T-helper 1 cell treated with Interleukin-12 subunit alpha and Interleukin-12 subunit beta and Interleukin-4 antibody, amounts not matched to agents 30 μg/mL and 1 μg/mL, for 36 hours (primary cell): ENCODE results near the gene PTBP3.

ENCODE experiments used
- H3K27ac Mint-ChIP-seq: one replicate; pipeline ENCODE4 v1.8.0; 2021; ENCODE audit warnings: mild to moderate bottlenecking, mixed read lengths
- H3K27me3 Mint-ChIP-seq: one replicate; pipeline ENCODE4 v1.8.0; 2021; ENCODE audit warnings: low read depth, mixed read lengths
- H3K36me3 Mint-ChIP-seq: one replicate; pipeline ENCODE4 v1.8.0; 2021; ENCODE audit warnings: low read depth, mixed read lengths
- H3K4me1 Mint-ChIP-seq: one replicate; pipeline ENCODE4 v1.8.0; 2021; ENCODE audit warnings: low read depth, mixed read lengths
- H3K4me3 Mint-ChIP-seq: one replicate; pipeline ENCODE4 v1.8.0; 2021; ENCODE audit warnings: mild to moderate bottlenecking, moderate library complexity, mixed read lengths
- H3K9me3 Mint-ChIP-seq: one replicate; pipeline ENCODE4 v1.8.0; 2021; ENCODE audit warnings: mixed read lengths

PTBP3 gene

GRCh38 chr9:112339886-112340285, 6.5 kb upstream of the PTBP3 start:
- Mint-ChIP-seq H3K9me3 (no peaks in the 10 kb centered on the region), H3K27me3 (no peaks in the 10 kb centered on the region), H3K4me1 (peaks cover 2% of the 10 kb centered on the region), H3K36me3 (no peaks in the 10 kb centered on the region), H3K27ac (no peak overlapping the region), H3K4me3 (no peak overlapping the region)

DNA sequence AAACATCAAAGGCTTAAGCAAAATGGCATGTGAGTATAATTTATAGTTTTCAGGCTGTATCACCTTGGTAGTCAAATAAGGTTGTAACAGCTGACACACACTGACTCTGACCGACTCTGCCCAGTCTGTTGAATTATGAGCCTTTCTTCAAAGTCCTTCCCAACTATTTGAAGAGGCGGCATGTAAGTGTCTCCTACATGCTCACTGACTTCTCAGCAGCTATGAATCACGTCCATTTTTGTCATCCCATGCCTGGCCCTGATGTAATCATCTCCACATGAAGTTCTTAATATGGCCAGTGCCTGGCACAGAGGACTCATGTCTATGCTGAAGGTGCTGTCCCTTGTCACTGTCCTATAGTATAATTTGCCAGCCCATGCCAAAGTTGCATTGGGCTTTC, 5.1 kb upstream of the PTBP3 start:
- no peaks in the 10 kb centered on the region for H3K27me3 Mint-ChIP-seq
- H3K36me3 Mint-ChIP-seq: no peaks in the 10 kb centered on the region
- no peaks in the 10 kb centered on the region for H3K9me3 Mint-ChIP-seq
- no peak overlapping the region for H3K4me3 Mint-ChIP-seq
- H3K4me1 Mint-ChIP-seq: peaks cover 5% of the 10 kb centered on the region
- no peak overlapping the region for H3K27ac Mint-ChIP-seq

- H3K4me3 Mint-ChIP-seq: no peak overlapping the region
- no peak overlapping the region for H3K27ac Mint-ChIP-seq
- H3K27me3 Mint-ChIP-seq: no peaks in the 10 kb centered on the region
- H3K36me3 Mint-ChIP-seq: peaks cover under 1% of the 10 kb centered on the region
- no peaks in the 10 kb centered on the region for H3K9me3 Mint-ChIP-seq
- H3K4me1 Mint-ChIP-seq: peaks cover 6% of the 10 kb centered on the region
Measured at GRCh38 chr9:112337547-112337946, 4.1 kb upstream of the PTBP3 start.

- Mint-ChIP-seq H3K4me1 (peaks cover 31% of the 10 kb centered on the region), H3K27me3 (no peaks in the 10 kb centered on the region), H3K36me3 (peaks cover 8% of the 10 kb centered on the region), H3K4me3 (peak overlapping the region; percentile 84), H3K9me3 (no peaks in the 10 kb centered on the region), H3K27ac (peak overlapping the region; percentile 96)
Measured at GRCh38 chr9:112334432-112334841, 1.0 kb upstream of the PTBP3 start.

- Mint-ChIP-seq H3K27me3 (no peaks in the 10 kb centered on the region), H3K4me1 (peaks cover 31% of the 10 kb centered on the region), H3K36me3 (peaks cover 8% of the 10 kb centered on the region), H3K27ac (peak overlapping the region; percentile 96), H3K9me3 (no peaks in the 10 kb centered on the region), H3K4me3 (peak overlapping the region; percentile 84)
Measured at GRCh38 chr9:112333639-112334431, 416 bp upstream of the PTBP3 start.

GRCh38 chr9:112332674-112332976, 794 bp downstream of the PTBP3 start:
- Mint-ChIP-seq H3K27ac (peak overlapping the region; percentile 95), H3K4me3 (peak overlapping the region; percentile 92), H3K36me3 (peaks cover 9% of the 10 kb centered on the region), H3K4me1 (peaks cover 42% of the 10 kb centered on the region), H3K27me3 (no peaks in the 10 kb centered on the region), H3K9me3 (no peaks in the 10 kb centered on the region)

DNA sequence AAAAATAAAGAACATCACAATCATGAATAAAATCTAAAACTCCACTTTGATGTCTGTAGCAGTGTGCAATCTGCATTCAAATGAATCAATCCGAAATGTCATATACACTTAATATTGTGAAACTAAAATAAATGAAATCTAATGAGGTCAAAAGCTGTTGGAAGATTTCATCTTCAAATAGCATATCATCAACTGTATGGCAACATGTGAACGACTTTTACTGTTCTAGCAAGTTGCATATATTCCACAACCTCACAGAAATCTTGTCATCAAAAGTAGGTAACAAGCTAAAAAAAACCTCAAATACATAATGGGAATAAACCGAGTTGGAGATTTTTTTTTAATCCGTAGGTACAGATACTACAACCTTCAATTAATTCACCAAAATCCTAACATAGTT, 1.2 kb downstream of the PTBP3 start:
- Mint-ChIP-seq H3K27me3 (no peaks in the 10 kb centered on the region), H3K27ac (peak overlapping the region; percentile 95), H3K4me3 (peak overlapping the region; percentile 92), H3K36me3 (peaks cover 9% of the 10 kb centered on the region), H3K4me1 (peaks cover 42% of the 10 kb centered on the region), H3K9me3 (no peaks in the 10 kb centered on the region)

DNA sequence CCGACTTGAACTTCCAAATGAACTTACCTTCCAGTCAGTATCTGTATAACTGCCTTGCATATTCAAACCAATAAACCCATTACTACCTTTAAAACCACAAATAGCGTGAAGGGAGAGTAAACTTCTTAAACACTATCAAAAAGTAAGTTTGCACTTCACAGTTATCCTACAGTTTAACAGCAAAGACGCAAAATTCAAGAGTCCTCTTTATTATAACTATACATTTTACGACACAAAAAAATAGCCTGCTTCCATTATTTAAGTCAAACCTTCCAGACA, 1.8 kb downstream of the PTBP3 start:
- Mint-ChIP-seq H3K36me3 (peaks cover 9% of the 10 kb centered on the region), H3K27me3 (no peaks in the 10 kb centered on the region), H3K4me3 (peak overlapping the region; percentile 92), H3K9me3 (no peaks in the 10 kb centered on the region), H3K4me1 (peaks cover 42% of the 10 kb centered on the region), H3K27ac (peak overlapping the region; percentile 95)

GRCh38 chr9:112328545-112328944, 4.9 kb downstream of the PTBP3 start:
- Mint-ChIP-seq H3K4me1 (peaks cover 47% of the 10 kb centered on the region), H3K27me3 (no peaks in the 10 kb centered on the region), H3K4me3 (no peak overlapping the region), H3K36me3 (peaks cover 27% of the 10 kb centered on the region), H3K27ac (no peak overlapping the region), H3K9me3 (peaks cover 7% of the 10 kb centered on the region)

DNA sequence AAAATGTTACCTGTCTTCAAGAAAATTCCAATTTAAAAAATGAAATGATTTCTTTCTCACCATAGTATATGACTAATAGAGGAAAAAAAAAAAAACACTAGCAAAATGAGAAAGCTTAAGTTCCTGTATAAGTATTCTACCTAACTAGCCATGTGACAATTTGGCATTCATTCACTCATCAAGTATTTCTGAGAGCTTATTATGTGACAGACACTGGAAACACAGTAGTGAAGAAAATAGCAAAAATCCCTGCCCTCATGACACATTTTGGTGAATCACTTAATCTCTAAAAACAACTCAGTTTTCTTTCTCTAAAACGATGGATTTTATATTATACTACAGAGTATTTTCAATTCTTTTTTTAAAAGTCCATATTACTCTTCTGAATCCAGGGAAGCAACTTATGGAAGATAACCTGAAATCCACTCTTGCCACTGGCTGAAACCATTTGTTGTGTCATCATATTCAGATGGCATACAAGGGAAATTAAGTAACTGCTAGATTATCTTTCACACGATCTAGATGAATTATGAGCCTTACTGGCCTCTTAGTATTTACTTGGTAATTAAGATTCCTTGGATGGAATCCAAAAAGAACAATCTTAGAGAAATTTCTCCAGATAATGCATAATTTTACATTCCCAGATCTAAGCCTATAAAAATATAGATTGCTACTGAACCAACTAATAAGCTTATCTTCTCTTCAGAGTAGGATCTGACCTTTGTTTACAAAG, 5.5 kb downstream of the PTBP3 start:
- peaks cover 10% of the 10 kb centered on the region for H3K9me3 Mint-ChIP-seq
- no peaks in the 10 kb centered on the region for H3K27me3 Mint-ChIP-seq
- peaks cover 33% of the 10 kb centered on the region for H3K36me3 Mint-ChIP-seq
- peaks cover 50% of the 10 kb centered on the region for H3K4me1 Mint-ChIP-seq
- H3K4me3 Mint-ChIP-seq: no peak overlapping the region
- no peak overlapping the region for H3K27ac Mint-ChIP-seq

DNA sequence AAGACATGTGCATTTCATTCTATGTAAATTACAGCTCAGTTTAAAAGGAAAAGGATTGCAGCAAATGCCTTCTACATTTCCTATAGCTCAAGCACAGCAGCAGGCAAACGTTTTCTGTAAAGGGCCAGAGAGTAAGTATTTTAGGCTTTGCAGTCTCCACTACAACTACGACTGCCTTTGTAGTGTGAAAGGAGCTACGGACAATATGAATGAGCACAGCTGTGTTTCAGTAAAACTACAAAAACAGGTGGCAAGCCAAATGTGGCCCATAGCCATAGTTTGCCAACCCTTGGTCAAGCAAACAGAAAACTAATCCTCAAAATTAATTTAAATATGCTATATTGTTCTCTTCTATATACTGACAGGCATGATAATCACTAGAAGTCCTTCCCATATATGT, 7.2 kb downstream of the PTBP3 start:
- Mint-ChIP-seq H3K36me3 (peaks cover 34% of the 10 kb centered on the region), H3K4me1 (peaks cover 44% of the 10 kb centered on the region), H3K27me3 (no peaks in the 10 kb centered on the region), H3K4me3 (no peak overlapping the region), H3K27ac (peak overlapping the region; percentile 36), H3K9me3 (peaks cover 16% of the 10 kb centered on the region)

- H3K4me1 Mint-ChIP-seq: peaks cover 41% of the 10 kb centered on the region
- peaks cover 16% of the 10 kb centered on the region for H3K9me3 Mint-ChIP-seq
- no peak overlapping the region for H3K4me3 Mint-ChIP-seq
- H3K27ac Mint-ChIP-seq: no peak overlapping the region
- H3K27me3 Mint-ChIP-seq: no peaks in the 10 kb centered on the region
- H3K36me3 Mint-ChIP-seq: peaks cover 36% of the 10 kb centered on the region
Measured at GRCh38 chr9:112325600-112325999, 7.8 kb downstream of the PTBP3 start.

DNA sequence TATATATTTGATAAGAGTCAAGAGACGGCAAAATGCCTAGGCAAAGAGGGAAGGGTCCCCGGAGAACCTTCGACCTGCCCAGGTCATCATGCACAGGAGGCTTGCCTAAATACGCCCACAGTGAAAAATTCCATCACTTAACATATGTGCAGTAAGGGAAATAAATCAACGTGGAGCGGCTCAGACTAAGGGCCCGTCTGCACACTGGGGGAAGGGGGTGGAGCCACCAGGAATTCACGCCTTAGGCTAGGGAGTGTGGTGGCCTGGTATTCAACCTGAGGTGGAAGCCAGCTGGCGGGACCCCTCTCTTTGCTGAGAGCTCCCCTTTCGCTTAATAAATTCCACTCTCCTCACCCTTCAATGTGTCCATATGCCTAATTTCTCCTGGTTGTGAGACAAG, 8.3 kb downstream of the PTBP3 start:
- Mint-ChIP-seq H3K36me3 (peaks cover 36% of the 10 kb centered on the region), H3K4me1 (peaks cover 40% of the 10 kb centered on the region), H3K27me3 (no peaks in the 10 kb centered on the region), H3K9me3 (peaks cover 16% of the 10 kb centered on the region), H3K4me3 (no peak overlapping the region), H3K27ac (no peak overlapping the region)

- H3K27ac Mint-ChIP-seq: no peak overlapping the region
- peaks cover 41% of the 10 kb centered on the region for H3K4me1 Mint-ChIP-seq
- no peak overlapping the region for H3K4me3 Mint-ChIP-seq
- peaks cover 16% of the 10 kb centered on the region for H3K9me3 Mint-ChIP-seq
- peaks cover 44% of the 10 kb centered on the region for H3K36me3 Mint-ChIP-seq
- H3K27me3 Mint-ChIP-seq: no peaks in the 10 kb centered on the region
Measured at GRCh38 chr9:112323378-112323854, 10.0 kb downstream of the PTBP3 start.

DNA sequence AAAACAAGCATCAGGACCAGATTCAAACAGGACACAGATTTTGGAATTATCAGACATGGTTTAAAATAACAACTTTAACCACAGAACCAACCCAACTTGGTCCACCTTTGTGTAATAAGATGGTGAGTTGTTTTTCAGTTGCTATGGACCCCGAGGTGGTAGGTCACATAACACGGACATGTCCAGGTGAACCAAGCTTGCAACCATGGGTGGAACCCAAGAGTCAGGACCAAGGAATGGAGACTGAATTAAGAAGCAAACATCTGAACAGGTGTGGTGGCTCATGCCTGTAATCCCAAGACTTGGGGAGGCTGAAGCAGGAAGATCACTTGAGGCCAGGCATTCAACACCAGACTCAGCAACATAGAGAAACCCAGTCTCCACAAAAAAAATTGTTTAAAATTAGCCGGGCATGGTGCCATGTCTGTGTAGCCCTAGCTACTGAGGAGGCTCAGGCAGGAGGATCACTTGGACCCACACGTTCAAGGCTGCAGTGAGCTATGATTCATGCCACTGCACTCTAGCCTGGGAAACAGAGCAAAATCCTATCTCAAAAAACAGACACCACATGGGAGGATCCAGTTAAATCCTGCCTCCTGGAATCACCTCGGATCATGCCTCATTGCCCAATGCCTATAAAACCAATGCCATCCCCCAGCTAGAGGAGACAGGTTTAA, 10.6 kb downstream of the PTBP3 start:
- H3K27me3 Mint-ChIP-seq: no peaks in the 10 kb centered on the region
- H3K4me1 Mint-ChIP-seq: peaks cover 41% of the 10 kb centered on the region
- H3K27ac Mint-ChIP-seq: no peak overlapping the region
- H3K4me3 Mint-ChIP-seq: no peak overlapping the region
- H3K36me3 Mint-ChIP-seq: peaks cover 49% of the 10 kb centered on the region
- peaks cover 16% of the 10 kb centered on the region for H3K9me3 Mint-ChIP-seq
